Activated T-cell treated with anti-CD3 and anti-CD28 coated beads for 4 hours (primary cell): ENCODE data around the gene NAA11.
"Not testable (repeated sequence)": the region's sequence is repeated elsewhere in the genome, so short reads cannot be mapped to it uniquely, and the experiment has no call there.

Experiments
- DNase-seq: peaks from one replicate; pipeline ENCODE4 v3.0.0-alpha.2; 2020

The NAA11 gene

GRCh38 chr4:79306795-79307194, 19.1 kb downstream of the NAA11 start:
- no peak for DNase-seq

GRCh38 chr4:79300280-79300679, 25.6 kb downstream of the NAA11 start:
- no peak for DNase-seq

- DNase-seq = no peak
These were observed 27.4 kb downstream of the NAA11 start for GRCh38 chr4:79298484-79298883.

GRCh38 chr4:79298027-79298426, 27.8 kb downstream of the NAA11 start:
- no peak for DNase-seq

GRCh38 chr4:79297479-79297878, 28.4 kb downstream of the NAA11 start:
- no peak for DNase-seq

- DNase-seq = no peak
These were observed 29.0 kb downstream of the NAA11 start for GRCh38 chr4:79296768-79297428.

- no peak for DNase-seq
These were observed 30.8 kb downstream of the NAA11 start for GRCh38 chr4:79295086-79295485.

- DNase-seq = no peak
These were observed 31.8 kb downstream of the NAA11 start for GRCh38 chr4:79294064-79294463.

- DNase-seq = no peak
These were observed 33.9 kb downstream of the NAA11 start for GRCh38 chr4:79292008-79292407.

GRCh38 chr4:79290376-79290775, 35.5 kb downstream of the NAA11 start:
- no peak for DNase-seq

GRCh38 chr4:79288185-79288584, 37.7 kb downstream of the NAA11 start:
- no peak for DNase-seq

- DNase-seq = no peak
These were observed 38.1 kb downstream of the NAA11 start for GRCh38 chr4:79287718-79288117.

- DNase-seq = no peak
These were observed 38.8 kb downstream of the NAA11 start for GRCh38 chr4:79287076-79287475.

- DNase-seq = no peak
These were observed 44.1 kb downstream of the NAA11 start for GRCh38 chr4:79281566-79282359.

- DNase-seq = not testable (repeated sequence)
These were observed 48.4 kb downstream of the NAA11 start for GRCh38 chr4:79277467-79277866.

GRCh38 chr4:79273915-79274314, 51.9 kb downstream of the NAA11 start:
- DNase-seq = no peak

- no peak for DNase-seq
These were observed 53.1 kb downstream of the NAA11 start for GRCh38 chr4:79272761-79273160.

- DNase-seq = no peak
These were observed 53.7 kb downstream of the NAA11 start for GRCh38 chr4:79272126-79272525.

GRCh38 chr4:79267671-79268070, 58.2 kb downstream of the NAA11 start:
- no peak for DNase-seq
